ENCODE data around the gene DNAAF1.
"Not testable (repeated sequence)": the region's sequence is repeated elsewhere in the genome, so short reads cannot be mapped to it uniquely, and the experiment has no call there.

The DNAAF1 gene

DNA sequence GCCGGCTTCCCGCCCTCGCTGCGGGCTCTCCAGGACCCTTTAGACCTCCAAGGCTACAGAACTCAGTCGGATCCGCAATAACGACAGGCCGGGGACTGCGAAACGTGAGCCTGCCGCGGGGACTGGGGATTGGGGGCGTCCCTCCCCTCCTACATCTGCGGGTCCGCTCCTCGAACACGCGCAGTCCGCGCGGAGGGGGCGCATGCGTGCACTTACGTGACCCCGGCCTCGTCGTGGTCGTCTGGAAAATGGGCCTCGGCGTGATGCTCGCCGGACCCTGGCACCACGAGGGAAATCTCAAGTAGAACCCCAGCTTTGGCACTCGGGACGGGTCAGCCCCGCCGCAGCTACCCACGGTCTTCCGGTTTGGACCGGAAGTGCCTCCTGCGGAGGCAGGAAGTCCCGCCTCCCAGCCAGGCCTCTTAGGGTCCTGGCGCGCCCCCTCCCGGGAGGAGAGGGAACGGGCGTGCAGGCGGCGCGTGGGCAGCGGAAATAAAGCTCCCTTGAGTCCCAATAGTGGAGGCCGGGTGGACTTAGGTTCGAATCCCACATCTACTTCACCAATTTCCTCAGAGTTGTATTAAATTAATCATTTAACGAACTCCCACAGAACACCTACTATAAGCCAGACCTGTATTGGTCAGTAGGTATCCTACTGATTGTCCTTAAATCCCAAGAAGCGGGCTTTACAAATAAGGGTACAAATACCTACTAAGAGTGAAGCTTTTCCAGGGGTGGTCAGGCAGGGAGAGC, 41.8 kb downstream of the DNAAF1 start, which contains the start of gene TAF1C:
TSS of gene TAF1C (minus strand) at position 373 of the 753 bp plus-strand sequence. CDS start 2,069 bp downstream, outside the sequence.
- DNase-seq: peak; percentile 62

DNA sequence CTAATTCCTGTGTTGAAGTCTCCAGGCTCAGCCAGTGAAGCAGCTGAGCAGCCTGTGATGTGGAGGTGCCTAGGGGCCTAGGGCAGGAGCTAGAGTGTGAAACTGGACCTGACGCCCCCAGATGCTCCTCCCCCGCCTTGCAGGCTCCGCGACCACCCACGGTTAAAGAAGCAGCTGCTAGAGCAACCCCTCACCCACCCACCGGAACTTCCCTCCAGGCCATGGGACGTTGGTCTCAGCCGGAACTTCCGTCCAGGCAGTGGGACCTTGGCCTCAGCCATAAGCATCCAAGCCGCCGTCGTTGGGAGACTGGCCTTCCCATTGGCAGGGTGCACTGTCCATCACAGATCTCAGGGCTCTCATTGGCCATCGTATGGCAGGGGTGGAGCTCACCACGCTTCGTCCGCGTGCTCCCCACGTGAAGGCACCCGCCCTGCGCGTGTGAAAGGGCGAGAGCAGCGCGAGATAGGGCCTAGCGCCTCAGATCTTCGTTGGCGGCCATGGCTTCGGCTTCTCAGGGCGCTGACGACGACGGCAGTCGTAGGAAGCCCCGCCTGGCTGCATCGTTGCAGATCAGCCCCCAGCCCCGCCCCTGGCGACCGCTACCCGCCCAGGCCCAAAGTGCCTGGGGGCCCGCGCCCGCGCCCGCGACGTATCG, 45.8 kb downstream of the DNAAF1 start, which contains the start of gene ADAD2:
TSS of gene ADAD2 (plus strand) at position 427 of the 658 bp plus-strand sequence. CDS start at position 501, 74 bp downstream.
- DNase-seq: no peak

DNA sequence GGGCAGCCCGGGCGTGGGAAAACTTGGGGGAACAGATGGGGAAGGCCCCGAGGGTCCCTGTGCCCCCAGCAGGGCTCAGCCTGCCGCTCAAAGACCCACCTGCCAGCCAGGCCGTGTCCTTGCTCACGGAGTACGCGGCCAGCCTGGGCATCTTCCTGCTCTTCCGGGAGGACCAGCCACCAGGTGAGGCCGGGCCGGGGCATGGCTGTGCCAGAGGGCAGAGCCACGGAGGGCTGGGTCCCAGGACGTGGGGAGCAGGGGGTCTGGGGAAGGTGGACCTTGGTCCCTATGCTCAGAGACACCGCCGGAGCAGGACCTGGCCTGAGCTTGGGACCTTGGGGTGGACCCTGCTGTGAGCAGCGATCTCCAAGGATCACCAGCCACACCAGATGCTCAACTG, 46.4 kb downstream of the DNAAF1 start:
- DNase-seq: no peak

DNA sequence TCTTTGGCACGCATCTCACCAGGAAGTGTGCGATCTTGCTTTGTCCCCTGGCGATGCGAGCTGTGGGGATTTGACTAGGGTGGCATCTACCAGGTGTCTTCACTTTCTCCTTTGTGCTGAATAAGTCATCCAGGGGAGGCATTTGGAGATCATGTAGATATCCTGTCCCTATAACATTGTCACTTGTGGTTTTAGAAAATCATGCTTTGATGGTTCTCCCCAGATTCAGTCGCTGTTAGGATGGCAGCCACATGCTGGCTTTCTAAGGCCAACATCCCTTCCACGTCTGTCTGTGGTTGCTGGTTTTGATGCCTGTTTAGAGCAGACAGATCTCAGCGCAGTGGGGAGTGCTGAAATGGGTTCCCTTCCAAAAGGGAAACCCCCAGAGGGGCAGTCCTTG, 48.4 kb downstream of the DNAAF1 start:
- DNase-seq: no peak

DNA sequence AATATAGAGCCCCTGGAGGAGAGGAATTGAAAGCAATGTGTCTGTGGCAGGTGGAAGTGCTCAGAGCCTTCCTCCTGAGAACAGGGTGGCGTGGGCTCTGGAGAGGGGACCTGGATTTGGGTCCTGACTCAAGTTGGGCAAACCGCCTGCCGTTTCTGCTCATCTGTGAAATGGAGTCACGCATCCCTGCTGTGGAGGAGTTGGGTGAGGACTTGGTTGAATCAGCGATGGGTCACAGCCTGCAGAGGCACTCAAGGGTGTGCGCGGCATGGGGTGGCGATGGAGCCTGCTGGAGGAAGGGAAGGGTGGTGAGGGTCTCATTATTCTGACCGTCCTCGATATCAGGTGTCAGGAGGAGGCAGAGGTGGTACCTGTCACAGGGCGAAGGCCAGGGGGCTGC, 48.9 kb downstream of the DNAAF1 start:
- DNase-seq: no peak

DNA sequence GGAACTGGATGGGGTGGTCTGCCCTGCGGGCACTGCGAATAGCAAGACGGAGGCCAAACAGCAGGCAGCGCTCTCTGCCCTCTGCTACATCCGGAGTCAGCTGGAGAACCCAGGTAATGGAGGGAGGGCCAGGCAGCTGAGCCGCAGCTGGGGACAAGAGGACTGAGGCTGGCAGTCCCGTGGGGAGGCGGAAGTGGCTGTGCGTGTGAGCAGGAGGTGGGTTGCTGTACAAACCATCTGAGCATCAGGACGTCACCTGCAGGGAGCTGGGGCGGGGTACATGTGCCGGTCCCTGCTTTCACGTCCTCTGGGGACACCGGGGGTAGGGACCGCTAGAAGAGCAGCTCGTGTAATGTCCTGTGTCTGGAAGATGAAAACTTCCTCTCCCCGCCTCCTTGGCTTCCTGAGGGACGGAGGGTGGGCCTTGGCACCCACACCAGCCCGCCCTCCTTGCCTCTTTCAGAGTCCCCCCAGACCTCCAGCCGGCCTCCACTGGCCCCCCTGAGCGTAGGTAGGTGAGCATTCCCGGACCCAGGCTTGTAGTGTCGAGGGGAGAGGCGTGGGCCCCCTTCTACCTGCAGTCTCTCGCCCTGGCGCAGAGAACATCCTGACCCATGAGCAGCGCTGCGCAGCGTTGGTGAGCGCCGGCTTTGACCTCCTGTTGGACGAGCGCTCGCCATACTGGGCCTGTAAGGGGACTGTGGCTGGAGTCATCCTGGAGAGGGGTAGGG, 49.5 kb downstream of the DNAAF1 start:
- DNase-seq: no peak

DNA sequence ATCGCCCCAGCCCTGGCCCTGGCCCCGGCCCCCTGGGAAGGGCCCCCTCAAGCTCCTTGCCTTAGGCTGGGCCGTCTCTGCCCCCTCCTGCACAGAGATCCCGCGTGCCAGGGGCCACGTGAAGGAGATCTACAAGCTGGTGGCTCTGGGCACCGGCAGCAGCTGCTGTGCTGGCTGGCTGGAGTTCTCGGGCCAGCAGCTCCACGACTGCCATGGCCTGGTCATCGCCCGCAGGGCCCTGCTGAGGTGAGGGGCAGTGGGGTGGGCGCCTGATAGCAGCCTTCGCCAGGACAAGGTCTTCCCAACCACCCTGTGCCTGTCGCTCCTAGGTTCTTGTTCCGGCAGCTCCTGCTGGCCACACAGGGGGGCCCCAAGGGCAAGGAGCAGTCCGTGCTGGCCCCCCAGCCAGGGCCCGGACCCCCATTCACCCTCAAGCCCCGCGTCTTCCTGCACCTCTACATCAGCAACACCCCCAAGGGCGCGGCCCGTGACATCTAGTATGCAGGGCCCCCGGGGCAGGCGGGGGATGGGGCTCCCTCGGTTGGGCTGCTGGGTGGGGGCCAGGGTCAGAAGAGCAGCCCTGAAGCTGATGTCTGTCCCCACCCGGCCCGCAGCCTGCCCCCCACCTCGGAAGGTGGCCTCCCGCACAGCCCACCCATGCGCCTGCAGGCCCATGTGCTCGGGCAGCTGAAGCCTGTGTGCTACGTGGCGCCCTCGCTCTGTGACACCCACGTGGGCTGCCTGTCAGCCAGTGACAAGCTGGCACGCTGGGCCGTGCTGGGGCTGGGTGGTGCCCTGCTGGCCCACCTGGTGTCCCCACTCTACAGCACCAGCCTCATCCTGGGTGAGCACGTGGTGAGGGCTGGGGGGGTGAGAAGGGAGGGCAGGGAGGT, 50.3 kb downstream of the DNAAF1 start:
- DNase-seq: no peak

DNA sequence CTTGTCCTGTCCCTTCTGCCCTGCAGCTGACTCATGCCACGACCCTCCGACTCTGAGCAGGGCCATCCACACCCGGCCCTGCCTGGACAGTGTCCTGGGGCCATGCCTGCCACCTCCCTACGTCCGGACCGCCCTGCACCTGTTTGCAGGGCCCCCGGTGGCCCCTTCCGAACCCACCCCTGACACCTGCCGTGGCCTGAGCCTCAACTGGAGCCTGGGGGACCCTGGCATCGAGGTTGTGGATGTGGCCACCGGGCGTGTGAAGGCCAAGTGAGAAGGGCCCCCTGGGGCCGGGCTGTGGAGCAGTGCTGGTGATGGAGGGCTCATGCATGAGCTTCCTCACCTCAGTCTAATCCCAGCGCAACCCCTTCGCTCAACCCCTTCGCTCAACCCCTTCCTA, 51.0 kb downstream of the DNAAF1 start:
- no peak for DNase-seq

DNA sequence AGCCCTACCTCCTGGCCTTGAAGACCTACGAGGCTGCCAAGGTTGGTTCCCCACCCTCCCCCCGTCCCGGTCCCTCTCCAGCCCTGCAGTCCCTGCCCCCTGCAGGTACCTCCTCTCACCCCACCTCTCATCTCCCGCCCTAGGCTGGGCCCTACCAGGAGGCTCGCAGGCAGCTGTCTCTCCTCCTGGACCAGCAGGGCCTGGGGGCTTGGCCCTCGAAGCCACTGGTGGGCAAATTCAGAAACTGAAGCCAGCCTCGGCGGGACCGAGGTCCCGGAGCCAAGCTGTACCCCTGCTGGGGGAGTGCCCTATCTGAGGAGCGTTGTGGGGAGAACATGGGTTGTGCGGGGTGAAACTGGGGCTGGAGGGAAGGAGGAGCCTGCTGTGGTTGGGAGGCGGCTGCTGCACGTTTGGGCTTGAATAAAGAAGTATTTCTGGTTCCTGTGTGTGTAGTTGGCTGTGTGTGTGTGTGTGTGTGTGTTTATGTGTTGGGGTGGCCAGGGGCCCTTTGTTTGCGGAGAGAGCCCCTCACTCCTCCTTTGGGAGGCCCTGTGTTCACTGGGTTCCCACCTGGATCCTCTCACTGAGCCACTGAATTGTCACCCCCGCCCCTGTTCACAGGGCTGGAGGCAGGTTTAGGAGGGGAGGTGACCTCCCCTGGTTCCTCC, 51.8 kb downstream of the DNAAF1 start:
- DNase-seq: no peak

DNA sequence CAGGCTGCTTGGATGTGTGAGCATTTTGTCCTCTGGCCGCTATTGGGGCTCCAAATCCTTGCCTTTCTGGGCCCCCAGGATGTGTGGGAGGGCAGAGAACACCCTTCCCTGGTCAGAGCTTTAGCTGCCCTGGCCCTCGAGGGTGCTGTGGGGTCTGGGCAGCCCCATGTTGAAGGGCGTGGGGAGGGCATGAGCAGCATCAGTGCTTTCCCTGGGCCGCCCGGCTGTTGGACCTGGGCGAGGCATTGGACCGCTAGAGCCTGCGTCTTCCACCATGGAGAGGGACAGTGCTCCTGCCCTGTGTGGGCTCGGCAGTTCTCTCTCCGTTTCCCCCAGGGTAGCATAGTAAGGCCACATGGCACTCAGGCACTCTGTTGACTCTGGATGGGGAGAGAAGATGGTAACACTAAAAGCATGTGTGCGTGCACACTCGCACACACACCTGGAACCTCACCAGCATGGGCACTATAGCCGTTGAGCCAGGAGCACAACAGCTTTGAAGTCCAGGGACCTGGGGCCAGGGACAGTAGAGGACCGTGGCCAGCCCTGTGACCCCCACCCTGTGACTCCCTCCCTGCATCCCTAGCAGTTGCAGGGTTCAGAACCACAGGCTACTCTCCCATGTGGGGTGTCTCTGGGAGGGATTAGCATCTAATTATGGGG, 52.5 kb downstream of the DNAAF1 start:
- no peak for DNase-seq

DNA sequence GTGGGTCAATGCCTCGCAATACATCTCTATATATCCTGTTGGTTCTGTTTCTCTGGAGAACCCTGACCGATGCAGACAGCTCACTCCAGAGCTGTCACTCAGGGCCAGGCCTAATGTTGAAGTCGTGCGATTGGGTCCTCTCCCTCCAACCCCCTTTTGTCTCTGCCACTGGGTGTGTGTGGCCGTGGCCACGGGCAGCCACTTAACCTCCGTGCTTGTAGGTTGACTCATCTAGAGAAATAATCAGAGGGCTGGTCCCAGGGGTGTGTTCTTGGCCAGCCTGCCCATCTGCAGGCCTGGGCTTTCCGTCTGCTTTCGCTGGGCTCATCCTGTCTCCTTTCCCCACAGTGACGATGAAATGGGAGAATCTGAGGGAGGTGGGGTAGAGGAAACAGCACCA, 53.3 kb downstream of the DNAAF1 start:
- DNase-seq: no peak

DNA sequence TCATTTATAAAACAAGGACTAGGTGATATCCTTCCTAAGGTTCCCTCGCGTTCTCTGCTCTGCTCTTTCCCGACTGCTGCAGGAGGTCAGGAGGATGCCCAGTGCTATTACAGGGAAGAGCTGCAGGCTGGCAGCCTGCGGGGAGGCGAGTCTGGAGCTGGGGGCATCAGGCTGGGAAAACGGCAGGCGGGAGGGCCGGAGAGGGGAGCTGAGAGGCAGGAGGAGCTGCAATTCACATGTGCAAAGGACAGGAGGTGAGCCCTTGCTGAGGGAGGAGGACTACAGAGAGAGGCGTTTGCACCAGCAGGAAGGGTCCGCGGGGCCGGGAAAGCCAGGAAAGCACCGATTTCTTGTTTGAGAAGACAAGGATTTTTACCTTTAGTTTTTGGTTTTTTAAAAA, 54.0 kb downstream of the DNAAF1 start:
- DNase-seq: no peak

DNA sequence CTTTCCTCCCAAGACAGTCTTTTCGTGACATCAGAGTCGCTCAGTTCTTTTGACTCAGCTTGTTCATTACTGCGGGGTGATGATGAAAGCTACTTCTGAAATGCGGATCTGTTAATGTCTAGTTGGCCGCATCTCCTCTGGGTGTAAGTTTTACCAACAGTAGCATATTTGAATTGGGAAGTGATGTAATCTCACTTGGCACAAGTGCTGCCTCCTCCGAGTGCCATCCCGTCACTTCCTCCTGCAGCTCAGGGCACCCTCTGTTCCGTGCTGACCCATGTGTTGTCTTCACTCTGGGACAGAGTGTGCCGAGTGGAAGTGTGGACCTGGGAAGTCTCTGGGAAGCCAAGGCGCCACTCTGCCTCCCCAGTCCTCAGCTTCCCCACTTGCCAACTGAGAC, 54.8 kb downstream of the DNAAF1 start:
- no peak for DNase-seq

DNA sequence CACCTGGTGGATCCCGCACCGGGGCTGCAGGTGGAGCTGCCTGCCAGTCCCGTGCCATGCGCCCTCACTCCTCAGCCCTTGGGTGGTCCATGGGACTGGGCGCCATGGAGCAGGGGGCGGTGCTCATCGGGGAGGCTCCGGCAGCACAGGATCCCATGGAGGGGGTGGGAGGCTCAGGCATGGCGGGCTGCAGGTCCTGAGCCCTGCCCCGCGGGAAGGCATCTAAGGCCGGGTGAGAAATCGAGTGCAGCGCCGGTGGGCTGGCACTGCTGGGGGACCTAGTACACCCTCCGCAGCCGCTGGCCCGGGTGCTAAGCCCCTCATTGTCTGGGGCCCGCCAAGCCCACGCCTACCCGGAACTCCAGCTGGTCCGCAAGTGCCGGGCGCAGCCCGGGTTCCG, 59.4 kb downstream of the DNAAF1 start:
- DNase-seq: not testable (repeated sequence)

DNA sequence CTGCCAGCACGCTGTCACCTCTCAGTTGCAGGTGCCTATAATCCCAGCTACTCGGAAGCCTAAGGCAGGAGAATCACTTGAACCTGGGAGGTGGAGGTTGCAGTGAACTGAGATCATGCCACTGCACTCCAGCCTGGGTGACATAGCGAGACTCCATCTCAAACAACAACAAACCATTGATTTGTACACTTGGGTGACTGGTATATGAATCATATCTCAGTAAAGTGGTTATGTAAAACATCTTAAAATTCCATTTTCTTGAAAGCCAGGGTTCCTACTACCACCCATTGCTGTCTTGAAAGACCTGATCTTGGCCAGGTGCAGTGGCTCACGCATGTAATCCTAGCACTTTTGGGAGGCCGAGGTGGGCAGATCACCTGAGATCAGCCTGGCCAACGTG, 60.0 kb downstream of the DNAAF1 start:
- DNase-seq: not testable (repeated sequence)

DNA sequence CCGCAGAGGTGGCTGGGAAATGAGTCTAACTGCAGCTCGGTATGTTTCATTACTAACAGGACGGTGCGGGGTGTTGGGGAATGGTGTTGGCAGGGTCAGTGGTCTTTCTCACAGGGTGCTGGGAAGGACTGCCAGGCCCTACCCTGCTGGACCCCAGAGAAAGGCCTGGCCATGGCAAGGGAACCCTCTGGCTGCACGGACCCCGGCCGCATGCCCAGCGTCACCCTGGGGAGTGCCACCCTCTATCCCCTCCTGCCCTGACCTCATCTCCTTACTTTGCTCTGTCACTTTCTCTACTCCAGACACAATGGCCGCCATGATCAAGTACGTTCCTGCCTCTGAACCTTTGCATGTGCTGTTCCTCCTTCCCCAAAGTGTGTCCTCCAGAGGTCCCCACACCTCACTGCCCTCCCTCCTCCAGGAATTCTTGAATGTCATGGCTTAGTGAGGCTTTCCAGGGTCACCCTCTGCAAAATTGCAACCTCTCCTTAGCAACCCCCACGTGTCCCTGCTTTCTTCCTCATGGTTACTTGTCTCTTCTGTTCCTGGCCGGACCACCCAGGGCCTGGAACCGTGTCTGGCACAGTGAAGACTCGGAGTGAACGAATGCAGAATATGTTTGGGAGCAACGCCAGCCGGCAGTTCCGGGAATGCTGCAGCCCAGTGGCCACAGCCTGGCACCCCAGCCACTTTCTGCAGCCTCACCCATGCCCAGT, 61.0 kb downstream of the DNAAF1 start:
- no peak for DNase-seq

DNA sequence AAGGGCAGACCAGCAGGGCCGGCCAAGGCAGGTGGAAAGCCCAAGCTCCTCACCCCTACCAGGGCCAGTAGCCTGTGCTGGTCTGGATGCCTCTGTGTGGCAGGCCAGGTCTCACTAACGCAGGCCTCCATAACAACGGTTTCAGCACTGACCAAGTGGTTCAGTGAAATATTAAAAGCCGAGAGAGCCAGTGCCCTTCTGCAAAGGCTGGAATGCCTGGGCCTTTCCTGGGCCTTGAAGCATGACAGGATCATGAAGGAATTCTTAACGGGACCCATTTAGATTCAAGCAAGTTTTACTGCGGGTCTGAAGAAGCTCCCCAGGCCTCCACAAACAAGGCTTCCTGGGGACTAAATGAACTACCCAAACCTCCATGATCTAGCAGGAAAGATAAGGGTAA, 62.1 kb downstream of the DNAAF1 start:
- DNase-seq: no peak

DNA sequence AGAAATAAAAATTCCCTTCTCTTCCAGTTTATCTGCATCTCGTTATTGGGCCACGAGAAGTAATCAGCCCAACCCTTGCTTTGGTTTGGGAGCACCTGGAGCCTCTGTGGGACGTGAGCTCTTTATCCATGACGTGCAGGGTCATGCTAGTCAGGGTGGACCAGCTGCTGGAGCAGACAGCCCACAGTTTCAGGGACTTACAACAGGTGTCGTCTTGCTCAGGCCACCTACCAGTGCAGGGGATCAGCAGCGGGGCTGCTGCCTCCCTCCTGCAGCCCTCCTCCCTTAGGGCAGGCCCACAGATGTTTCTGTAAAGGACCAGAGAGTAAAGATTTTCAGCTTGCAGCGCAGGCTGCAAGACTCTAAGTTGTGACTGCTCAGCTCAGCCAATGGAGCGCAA, 62.8 kb downstream of the DNAAF1 start:
- no peak for DNase-seq

DNA sequence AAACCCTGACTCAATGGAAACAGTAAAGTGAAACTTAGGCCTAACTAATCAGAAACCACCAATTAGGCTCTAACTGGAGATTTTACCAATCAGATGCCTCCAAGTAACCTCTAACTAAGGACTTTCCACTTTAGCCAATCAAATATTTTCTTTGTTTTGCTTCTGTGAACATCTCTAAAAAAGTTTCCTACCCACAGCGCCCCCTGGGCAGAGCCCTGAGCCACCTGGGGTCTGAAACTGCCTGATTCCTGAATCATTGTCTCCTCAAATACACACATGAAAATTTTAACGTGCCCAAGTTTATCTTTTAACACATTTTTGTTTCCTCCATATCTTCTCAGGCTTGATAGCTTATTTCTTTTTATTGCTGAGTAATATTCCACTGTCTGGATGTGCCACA, 64.9 kb downstream of the DNAAF1 start:
- no peak for DNase-seq

DNA sequence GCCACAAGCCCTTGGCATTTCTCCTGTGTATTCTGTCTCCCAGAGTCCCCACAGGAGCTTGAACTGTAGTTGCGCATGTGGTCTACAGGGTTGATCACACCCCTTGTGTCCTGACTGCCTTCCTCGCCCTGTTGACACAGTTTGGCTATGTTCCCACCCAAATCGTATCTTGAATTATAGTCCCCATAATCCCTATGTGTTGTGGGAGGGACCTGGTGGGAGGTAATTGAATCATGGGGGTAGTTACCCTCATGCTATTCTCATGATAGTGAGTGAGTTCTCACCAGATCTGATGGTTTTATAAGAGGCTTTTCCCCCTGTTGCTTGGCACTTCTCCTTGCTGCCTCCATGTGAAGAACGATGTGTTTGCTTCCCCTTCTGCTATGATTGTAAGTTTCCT, 67.0 kb downstream of the DNAAF1 start:
- DNase-seq: no peak

DNA sequence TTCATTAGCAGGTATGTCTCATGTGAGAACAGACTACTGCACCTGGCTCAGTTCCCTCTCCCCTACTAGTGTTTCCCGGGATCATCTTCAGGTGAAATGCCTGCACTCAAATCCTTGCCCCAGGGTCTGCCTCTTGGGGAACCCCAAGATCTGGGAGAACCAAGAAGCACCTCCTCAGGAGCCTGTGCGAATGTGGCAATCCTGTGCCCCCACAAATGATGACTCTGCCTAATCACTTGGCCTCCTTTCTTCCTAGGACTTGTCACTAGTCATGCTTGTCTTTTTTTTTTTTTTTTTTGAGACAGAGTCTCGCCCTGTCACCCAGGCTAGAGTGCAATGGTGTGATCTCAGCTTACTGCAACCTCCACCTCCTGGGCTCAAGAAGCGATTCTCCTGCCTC, 67.5 kb downstream of the DNAAF1 start:
- no peak for DNase-seq

All from NCI-H748 treated with DMSO at 0.1 percent for 48 hours (cell line).